Activated B cell treated with CpG ODN at 0.5 μM for 24 hours (primary cell): ENCODE measurements around the gene SMAD3. TPM values are rescaled to one million over a fixed set of nuclear protein-coding genes. Genes with fewer than 3 reads are reported as not detected.
A peak's percentile ranks its signal among the peaks of the same experiment; 100 is the strongest.

ENCODE experiments used
- ATAC-seq: fragments of 200-7000 bp; cut with Tn5 transposase; one replicate; pipeline ENCODE4 v1.10.0; 2021; ENCODE audit warnings: low read depth, mild to moderate bottlenecking, moderate library complexity
- CTCF ChIA-PET: fragments of 350-600 bp; sonication (Branson Sonifier 250); formaldehyde crosslinking; loops from one replicate; lab custom pipeline; 2021; ENCODE audit warnings: antibody characterized with exemption; lab: Charles Lee
- POLR2A ChIA-PET: fragments of 350-600 bp; sonication (Branson Sonifier 250); formaldehyde crosslinking; loops from one replicate; lab custom pipeline; 2021; ENCODE audit warnings: antibody characterized with exemption; lab: Charles Lee
- DNase-seq: peaks from one replicate; pipeline ENCODE4 v3.0.0; 2022
- H3K27ac Mint-ChIP-seq: one replicate; pipeline ENCODE4 v1.8.0; 2020; ENCODE audit warnings: mixed read lengths
- H3K27me3 Mint-ChIP-seq: one replicate; pipeline ENCODE4 v1.8.0; 2021; ENCODE audit warnings: mixed read lengths
- H3K36me3 Mint-ChIP-seq: one replicate; pipeline ENCODE4 v1.8.0; 2021; ENCODE audit warnings: low read depth, mixed read lengths
- H3K4me1 Mint-ChIP-seq: one replicate; pipeline ENCODE4 v1.8.0; 2021; ENCODE audit warnings: mixed read lengths
- H3K4me3 Mint-ChIP-seq: one replicate; pipeline ENCODE4 v1.8.0; 2020; ENCODE audit warnings: mild to moderate bottlenecking, mixed read lengths
- H3K9me3 Mint-ChIP-seq: one replicate; pipeline ENCODE4 v1.8.0; 2020; ENCODE audit warnings: mixed read lengths
- intact Hi-C: fragments of 100-400 bp; cut with micrococcal nuclease; formaldehyde crosslinking; loops from one replicate; pipeline ENCODE4 v1.15.1; 2024
- total RNA-seq: library from RNA; stranded (reverse); gene quantifications from 2 replicates; pipeline ENCODE4 v1.2.3, GENCODE V29; 2022
- TF ChIP-seq, protein P1 (sequence below): fragments of 200-600 bp; IDR thresholded peaks from one replicate; pipeline ENCODE4 v1.8.0; 2022; ENCODE audit warnings: antibody characterized with exemption, mild to moderate bottlenecking

SMAD3 gene
- total RNA-seq, 1 donor from 2014 or later = 118 TPM

- CTCF ChIA-PET = interaction anchor here (7.9 kb wide), 1 partner anchor 15 kb away, joined by 70 read pairs; no protein-coding TSS in a partner anchor
- intact Hi-C loops = no loop called here
- no peaks in the 10 kb centered on the region for H3K9me3 Mint-ChIP-seq
- H3K27ac Mint-ChIP-seq = peak overlapping the region; percentile 89
- peak overlapping the region; percentile 61 for H3K4me3 Mint-ChIP-seq
- H3K4me1 Mint-ChIP-seq = peaks cover 65% of the 10 kb centered on the region
- DNase-seq (no peak), ATAC-seq (no peak)
- H3K36me3 Mint-ChIP-seq = peaks cover 48% of the 10 kb centered on the region
- POLR2A ChIA-PET = interaction anchor here (1.9 to 36.9 kb wide), 3 partner anchors 16 to 33 kb away, joined by 13 to 1703 read pairs (median 259); partner anchors contain the start of gene SMAD3
- H3K27me3 Mint-ChIP-seq = no peaks in the 10 kb centered on the region
- TF ChIP-seq, protein P1, sequence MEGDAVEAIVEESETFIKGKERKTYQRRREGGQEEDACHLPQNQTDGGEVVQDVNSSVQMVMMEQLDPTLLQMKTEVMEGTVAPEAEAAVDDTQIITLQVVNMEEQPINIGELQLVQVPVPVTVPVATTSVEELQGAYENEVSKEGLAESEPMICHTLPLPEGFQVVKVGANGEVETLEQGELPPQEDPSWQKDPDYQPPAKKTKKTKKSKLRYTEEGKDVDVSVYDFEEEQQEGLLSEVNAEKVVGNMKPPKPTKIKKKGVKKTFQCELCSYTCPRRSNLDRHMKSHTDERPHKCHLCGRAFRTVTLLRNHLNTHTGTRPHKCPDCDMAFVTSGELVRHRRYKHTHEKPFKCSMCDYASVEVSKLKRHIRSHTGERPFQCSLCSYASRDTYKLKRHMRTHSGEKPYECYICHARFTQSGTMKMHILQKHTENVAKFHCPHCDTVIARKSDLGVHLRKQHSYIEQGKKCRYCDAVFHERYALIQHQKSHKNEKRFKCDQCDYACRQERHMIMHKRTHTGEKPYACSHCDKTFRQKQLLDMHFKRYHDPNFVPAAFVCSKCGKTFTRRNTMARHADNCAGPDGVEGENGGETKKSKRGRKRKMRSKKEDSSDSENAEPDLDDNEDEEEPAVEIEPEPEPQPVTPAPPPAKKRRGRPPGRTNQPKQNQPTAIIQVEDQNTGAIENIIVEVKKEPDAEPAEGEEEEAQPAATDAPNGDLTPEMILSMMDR = no peak
Measured at GRCh38 chr15:67098768-67099282, 33.4 kb downstream of the SMAD3 start.

- ATAC-seq (no peak), DNase-seq (no peak)
- intact Hi-C loops = no loop called here
- ChIA-PET CTCF (interaction anchor here (1.2 to 7.9 kb wide), 5 partner anchors 17 to 204 kb away, joined by 4 to 70 read pairs (median 4); partner anchors contain the start of gene SMAD3), POLR2A (interaction anchor here (0.7 to 28.6 kb wide), 8 partner anchors 10 to 154 kb away, joined by 3 to 1703 read pairs (median 19); partner anchors contain the start of genes AAGAB, IQCH and SMAD3)
- H3K9me3 Mint-ChIP-seq = no peaks in the 10 kb centered on the region
- H3K4me3 Mint-ChIP-seq = no peak overlapping the region
- no peaks in the 10 kb centered on the region for H3K27me3 Mint-ChIP-seq
- TF ChIP-seq, protein P1 = no peak
- H3K36me3 Mint-ChIP-seq = peaks cover 37% of the 10 kb centered on the region
- peak overlapping the region; percentile 83 for H3K27ac Mint-ChIP-seq
- H3K4me1 Mint-ChIP-seq = peaks cover 51% of the 10 kb centered on the region
Measured at GRCh38 chr15:67100124-67100791, 34.9 kb downstream of the SMAD3 start.

DNA sequence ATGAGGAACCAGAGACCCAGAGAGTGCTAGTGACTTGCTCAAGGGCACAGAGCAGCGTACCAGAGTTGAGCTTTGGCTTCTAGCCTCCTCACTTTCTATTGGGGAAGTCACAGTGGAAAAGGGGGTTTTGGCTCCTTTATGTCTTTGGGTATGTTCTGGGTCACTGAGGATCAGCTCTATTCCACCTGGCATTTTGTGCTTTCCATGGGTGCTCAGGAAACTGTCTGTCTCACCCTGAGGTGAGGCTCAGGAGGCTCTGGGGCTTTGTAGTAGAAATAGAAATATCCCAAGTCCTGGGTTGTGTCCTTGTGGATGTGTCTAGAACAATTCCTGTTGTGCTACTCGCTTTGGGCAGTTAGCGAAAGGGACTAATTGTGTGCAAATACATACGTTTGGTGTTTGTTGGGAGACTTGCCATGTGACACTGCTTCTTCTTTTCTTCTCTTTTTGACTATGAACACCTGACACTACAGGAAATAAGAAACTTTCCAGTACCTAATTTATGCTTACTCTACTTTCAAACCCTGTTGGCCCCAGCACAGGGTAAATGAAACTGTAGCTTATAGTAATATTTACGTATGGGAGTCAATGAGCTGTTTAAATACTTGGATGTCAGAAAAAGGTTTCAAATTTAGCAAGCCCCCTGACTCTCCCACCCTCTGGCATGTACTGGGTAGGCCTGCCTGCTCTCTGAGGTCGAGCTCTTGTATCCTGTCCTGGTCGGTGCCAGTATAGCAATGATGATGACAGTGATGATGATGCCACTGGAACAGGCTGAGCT lies 35.6 kb downstream of the SMAD3 start:
- no peak for DNase-seq
- Mint-ChIP-seq H3K36me3 (peaks cover 35% of the 10 kb centered on the region), H3K27me3 (no peaks in the 10 kb centered on the region), H3K9me3 (no peaks in the 10 kb centered on the region), H3K27ac (no peak overlapping the region), H3K4me3 (no peak overlapping the region), H3K4me1 (peaks cover 43% of the 10 kb centered on the region)
- intact Hi-C loops = loop anchor here (1.0 kb wide), 6 partner anchors 8 to 36 kb away; partner anchors contain the start of gene SMAD3
- POLR2A ChIA-PET = interaction anchor here (0.6 to 28.6 kb wide), 12 partner anchors 9 to 153 kb away, joined by 3 to 1703 read pairs (median 8); partner anchors contain the start of genes AAGAB, IQCH and SMAD3
- CTCF ChIA-PET = interaction anchor here (1.2 to 7.9 kb wide), 9 partner anchors 9 to 203 kb away, joined by 3 to 70 read pairs (median 4); partner anchors contain the start of gene SMAD3
- TF ChIP-seq, protein P1 = no peak
- ATAC-seq = peak; percentile 72

- H3K27me3 Mint-ChIP-seq = no peaks in the 10 kb centered on the region
- DNase-seq = no peak
- H3K9me3 Mint-ChIP-seq = no peaks in the 10 kb centered on the region
- H3K36me3 Mint-ChIP-seq = peaks cover 34% of the 10 kb centered on the region
- ChIA-PET POLR2A (interaction anchor here (0.6 to 28.6 kb wide), 19 partner anchors 8 to 179 kb away, joined by 3 to 1703 read pairs (median 7); partner anchors contain the start of genes AAGAB, IQCH and SMAD3), CTCF (interaction anchor here (1.2 to 7.9 kb wide), 8 partner anchors 8 to 126 kb away, joined by 3 to 70 read pairs (median 6); no protein-coding TSS in a partner anchor)
- peaks cover 33% of the 10 kb centered on the region for H3K4me1 Mint-ChIP-seq
- ATAC-seq = peak; percentile 41
- TF ChIP-seq, protein P1 = no peak
- no peak overlapping the region for H3K4me3 Mint-ChIP-seq
- intact Hi-C loops = loop anchor here (1.0 kb wide), 6 partner anchors 7 to 37 kb away; partner anchors contain the start of gene SMAD3
- H3K27ac Mint-ChIP-seq = no peak overlapping the region
Measured at GRCh38 chr15:67101911-67102598, 36.7 kb downstream of the SMAD3 start.
